H1 (cell line): ENCODE data around the gene FREM1. TPM values are rescaled to one million over a fixed set of nuclear protein-coding genes. Genes with fewer than 3 reads are reported as not detected.

Experiments
- CTCF ChIA-PET: fragments of 300-600 bp; sonication (Branson Sonifier 250); formaldehyde crosslinking; loops from one replicate; lab custom pipeline; 2021; ENCODE audit not compliant: partially characterized antibody; lab: Charles Lee
- POLR2A ChIA-PET: fragments of 300-600 bp; sonication (Branson Sonifier 250); formaldehyde crosslinking; loops from one replicate; lab custom pipeline; 2021; ENCODE audit warnings: inconsistent platforms; ENCODE audit not compliant: partially characterized antibody; lab: Charles Lee
- DNase-seq, 2 experiments: peaks; one replicate each; pipeline versions ENCODE4 v3.0.0 to v3.0.0-alpha.2; 2010 to 2022; ENCODE audit warnings: low spot score in 2 of 2, low read depth in 1 of 2, mixed read lengths in 1 of 2
- FAIRE-seq: peaks from 2 replicates; lab custom pipeline; 2011; peaks lifted over from hg19 to GRCh38; lab: Jason Lieb, UNC
- H2AFZ ChIP-seq: 2 replicates; pipeline ENCODE4 v1.8.1; 2012; ENCODE audit warnings: low read length, inconsistent platforms
- H2AK5ac ChIP-seq: 2 replicates; pipeline ENCODE4 v1.6.1; 2013; ENCODE audit warnings: low read depth, low read length
- H2BK120ac ChIP-seq: replicated peaks from 2 replicates; pipeline ENCODE3; 2013; ENCODE audit warnings: low read depth, low read length, inconsistent platforms
- H2BK12ac ChIP-seq: 2 replicates; pipeline ENCODE4 v1.6.1; 2013; ENCODE audit warnings: low read depth, low read length
- H2BK15ac ChIP-seq: 2 replicates; pipeline ENCODE4 v1.6.1; 2013; ENCODE audit warnings: low read length
- H2BK20ac ChIP-seq: 2 replicates; pipeline ENCODE4 v1.6.1; 2013; ENCODE audit warnings: low read length
- H2BK5ac ChIP-seq: 2 replicates; pipeline ENCODE4 v1.6.1; 2013; ENCODE audit warnings: low read depth, low read length
- H3K14ac ChIP-seq: 2 replicates; pipeline ENCODE4 v1.6.1; 2013; ENCODE audit warnings: inconsistent platforms; ENCODE audit not compliant: insufficient read length
- H3K18ac ChIP-seq: 2 replicates; pipeline ENCODE4 v1.6.1; 2013; ENCODE audit warnings: low read length; ENCODE audit errors: extremely low read depth
- H3K23ac ChIP-seq: 2 replicates; pipeline ENCODE4 v1.6.1; 2013; ENCODE audit warnings: inconsistent platforms; ENCODE audit not compliant: insufficient read length
- H3K23me2 ChIP-seq: 2 replicates; pipeline ENCODE4 v1.6.1; 2013; ENCODE audit warnings: low read depth, low read length
- H3K27ac ChIP-seq: 2 replicates; pipeline ENCODE4 v1.6.1; 2011; ENCODE audit warnings: low read depth, low read length, inconsistent platforms
- H3K27me3 ChIP-seq, 4 experiments: replicated peaks in 1 of 4; 1 replicate in 1 of 4; 2 replicates in 3 of 4; pipeline versions ENCODE4 v1.6.1 to v1.8.1; 2011 to 2013; ENCODE audit warnings: low read length in 3 of 4, mild to moderate bottlenecking in 3 of 4, inconsistent platforms in 2 of 4, mixed read lengths in 2 of 4, moderate library complexity in 1 of 4; ENCODE audit not compliant: control insufficient read depth in 3 of 4, insufficient read depth in 3 of 4; ENCODE audit errors: extremely low read depth in 1 of 4
- H3K36me3 ChIP-seq, 4 experiments: 2 replicates each; pipeline versions ENCODE4 v1.6.1 to v1.8.1; 2011 to 2013; ENCODE audit warnings: mild to moderate bottlenecking in 4 of 4, low read length in 3 of 4, moderate library complexity in 2 of 4, control low read depth in 1 of 4, inconsistent platforms in 1 of 4; ENCODE audit not compliant: insufficient read depth in 4 of 4, control insufficient read depth in 2 of 4
- H3K4ac ChIP-seq: replicated peaks from 2 replicates; pipeline ENCODE3; 2013; ENCODE audit warnings: low read length, low read depth, mixed read lengths, inconsistent platforms; ENCODE audit not compliant: insufficient read length
- H3K4me1 ChIP-seq, 4 experiments: replicated peaks in 1 of 4; 1 replicate in 1 of 4; 2 replicates in 3 of 4; pipeline versions ENCODE4 v1.6.1 to v1.8.1; 2011 to 2013; ENCODE audit warnings: low read length in 3 of 4, inconsistent platforms in 2 of 4, mixed read lengths in 1 of 4; ENCODE audit not compliant: insufficient read depth in 4 of 4, control insufficient read depth in 3 of 4
- H3K4me2 ChIP-seq, 2 experiments: 2 replicates each; pipeline versions ENCODE4 v1.6.1 to v1.8.1; 2011 to 2013; ENCODE audit warnings: low read depth in 2 of 2, low read length in 2 of 2, control low read depth in 1 of 2, inconsistent platforms in 1 of 2, mild to moderate bottlenecking in 1 of 2; ENCODE audit not compliant: insufficient read depth in 1 of 2
- H3K4me3 ChIP-seq, 4 experiments: fragments of 200-600, 300-600 bp in 1 of 4; sonication (generic), shearing (Covaris generic), sonication (Bioruptor Twin) in 1 of 4; 2 replicates each; pipeline versions ENCODE4 v1.5.1 to v1.8.1; 2011 to 2016; ENCODE audit warnings: low read length in 4 of 4, low read depth in 3 of 4, control low read depth in 2 of 4, inconsistent platforms in 2 of 4, mild to moderate bottlenecking in 2 of 4, mixed read lengths in 1 of 4, moderate library complexity in 1 of 4; ENCODE audit not compliant: insufficient read depth in 2 of 4; ENCODE audit errors: extremely low read depth in 1 of 4
- H3K56ac ChIP-seq: replicated peaks from 2 replicates; pipeline ENCODE3; 2013; ENCODE audit warnings: low read depth, mild to moderate bottlenecking, mixed read lengths, low read length, inconsistent platforms; ENCODE audit not compliant: insufficient read length
- H3K79me1 ChIP-seq: 2 replicates; pipeline ENCODE4 v1.6.1; 2013; ENCODE audit warnings: low read depth, low read length, control low read depth
- H3K79me2 ChIP-seq, 2 experiments: 2 replicates each; pipeline versions ENCODE4 v1.6.1 to v1.8.1; 2012 to 2013; ENCODE audit warnings: low read length in 2 of 2, mild to moderate bottlenecking in 2 of 2, inconsistent platforms in 1 of 2; ENCODE audit not compliant: insufficient read depth in 2 of 2, control insufficient read depth in 1 of 2
- H3K9ac ChIP-seq, 4 experiments: replicated peaks in 1 of 4; 1 replicate in 1 of 4; 2 replicates in 3 of 4; pipeline versions ENCODE4 v1.6.1 to v1.8.1; 2011 to 2013; ENCODE audit warnings: low read depth in 3 of 4, low read length in 3 of 4, control low read depth in 2 of 4, mild to moderate bottlenecking in 2 of 4, moderate library complexity in 2 of 4, inconsistent platforms in 1 of 4; ENCODE audit errors: extremely low read depth in 1 of 4
- H3K9me3 ChIP-seq, 2 experiments: 2 replicates each; pipeline versions ENCODE4 v1.6.1 to v1.8.1; 2012 to 2013; ENCODE audit warnings: mild to moderate bottlenecking in 2 of 2, moderate library complexity in 2 of 2, control low read depth in 1 of 2, inconsistent platforms in 1 of 2, low read depth in 1 of 2, low read length in 1 of 2, mixed read lengths in 1 of 2; ENCODE audit not compliant: insufficient read depth in 2 of 2
- H4K20me1 ChIP-seq, 2 experiments: replicated peaks in 1 of 2; 2 replicates each; pipeline versions ENCODE3 to v1.8.1; 2011 to 2013; ENCODE audit warnings: inconsistent platforms in 2 of 2, low read length in 2 of 2, mild to moderate bottlenecking in 1 of 2; ENCODE audit not compliant: insufficient read depth in 2 of 2, control insufficient read depth in 1 of 2
- H4K5ac ChIP-seq: 2 replicates; pipeline ENCODE4 v1.6.1; 2013; ENCODE audit warnings: low read length, low read depth, mixed read lengths, inconsistent platforms; ENCODE audit not compliant: insufficient read length
- H4K8ac ChIP-seq: 2 replicates; pipeline ENCODE4 v1.8.0; 2013; ENCODE audit warnings: mild to moderate bottlenecking, moderate library complexity, low read length, inconsistent platforms; ENCODE audit not compliant: insufficient read depth; ENCODE audit errors: extremely low read depth
- H4K91ac ChIP-seq: replicated peaks from 2 replicates; pipeline ENCODE3; 2013; ENCODE audit warnings: low read length, mixed read lengths, inconsistent platforms; ENCODE audit not compliant: insufficient read length
- BRCA1 ChIP-seq: IDR thresholded peaks from 2 replicates; pipeline ENCODE4 v1.6.1; 2012; ENCODE audit warnings: low read depth, low read length, improper control_type of control experiment
- CEBPB ChIP-seq: IDR thresholded peaks from 2 replicates; pipeline ENCODE4 v1.6.1; 2012; ENCODE audit warnings: low read depth, low read length
- CHD1 ChIP-seq: IDR thresholded peaks from 2 replicates; pipeline ENCODE4 v1.6.1; 2012; ENCODE audit warnings: low read depth, low read length, improper control_type of control experiment
- CTBP2 ChIP-seq: IDR thresholded peaks from 2 replicates; pipeline ENCODE4 v1.7.0; 2011; ENCODE audit warnings: borderline replicate concordance, mild to moderate bottlenecking, moderate library complexity, mixed read lengths, low read length; ENCODE audit not compliant: insufficient read depth, insufficient read length
- FOSL1 ChIP-seq: IDR thresholded peaks from 2 replicates; pipeline ENCODE4 v1.6.1; 2011; ENCODE audit warnings: mild to moderate bottlenecking, low read depth, low read length, moderate library complexity; ENCODE audit not compliant: insufficient read depth
- JUN ChIP-seq: IDR thresholded peaks from 2 replicates; pipeline ENCODE4 v1.6.1; 2011; ENCODE audit warnings: low read depth, mild to moderate bottlenecking, improper control_type of control experiment, low read length
- MAFK ChIP-seq: IDR thresholded peaks from 2 replicates; pipeline ENCODE4 v1.6.1; 2012; ENCODE audit warnings: low read depth, mild to moderate bottlenecking, improper control_type of control experiment, low read length
- POLR2A ChIP-seq, 2 experiments: IDR thresholded peaks; 1 replicate in 1 of 2; 2 replicates in 1 of 2; pipeline ENCODE4 v1.6.1; 2011; ENCODE audit warnings: low read depth in 2 of 2, low read length in 2 of 2, mild to moderate bottlenecking in 2 of 2; ENCODE audit errors: control extremely low read depth in 1 of 2
- RXRA ChIP-seq: IDR thresholded peaks from 2 replicates; pipeline ENCODE4 v1.6.1; 2011; ENCODE audit warnings: low read depth, mild to moderate bottlenecking, low read length, moderate library complexity; ENCODE audit not compliant: insufficient read depth
- SAP30 ChIP-seq: fragments of 300-600 bp; sonication (generic); IDR thresholded peaks from 2 replicates; pipeline ENCODE4 v1.7.1; 2012; ENCODE audit warnings: low read length, moderate library complexity, mild to moderate bottlenecking, inconsistent platforms; ENCODE audit not compliant: insufficient read depth, insufficient replicate concordance
- SIN3A ChIP-seq, 2 experiments: IDR thresholded peaks in 1 of 2; conservative IDR thresholded peaks in 1 of 2; 2 replicates each; pipeline ENCODE4 v1.6.1; 2011 to 2012; ENCODE audit warnings: low read length in 2 of 2, improper control_type of control experiment in 1 of 2, low read depth in 1 of 2, mild to moderate bottlenecking in 1 of 2
- SIX5 ChIP-seq: IDR thresholded peaks from 2 replicates; pipeline ENCODE4 v1.6.1; 2011; ENCODE audit warnings: mild to moderate bottlenecking, low read depth, low read length
- SRF ChIP-seq: IDR thresholded peaks from 2 replicates; pipeline ENCODE4 v1.6.1; 2011; ENCODE audit warnings: mild to moderate bottlenecking, low read depth, low read length, moderate library complexity
- SUZ12 ChIP-seq: fragments of 200-600 bp; sonication (generic); IDR thresholded peaks from 2 replicates; pipeline ENCODE4 v1.6.1; 2012; ENCODE audit warnings: mild to moderate bottlenecking, inconsistent platforms, low read length, moderate library complexity, mixed read lengths
- TEAD4 ChIP-seq: IDR thresholded peaks from 2 replicates; pipeline ENCODE4 v1.6.1; 2012; ENCODE audit warnings: low read depth, low read length, inconsistent platforms, mixed read lengths
- WGBS, 2 experiments: shearing (Covaris generic) in 1 of 2; methylation state at CpG; one replicate each; pipeline versions ENCODE4 v1.1.6 to v1.1.7; 2013 to 2015; ENCODE audit warnings: low lambda C conversion rate in 2 of 2, mixed read lengths in 2 of 2, inconsistent platforms in 1 of 2, low coverage in 1 of 2, missing lambda C conversion rate in 1 of 2; ENCODE audit not compliant: insufficient replicate concordance in 2 of 2, insufficient coverage in 1 of 2, insufficient read length in 1 of 2; ENCODE audit errors: extremely low coverage in 1 of 2, missing lambda C conversion rate in 1 of 2; 5-methylcytosine and 5-hydroxymethylcytosine counted together
- polyA plus RNA-seq, 7 experiments: library from polyadenylated mRNA; depleted of rRNA in 3 of 7; stranded (reverse) in 5 of 7; unstranded in 2 of 7; fragments of >200 nt in 5 of 7; fragments of 200-250 nt in 2 of 7; gene quantifications; 1 replicate in 5 of 7; 2 replicates in 1 of 7; 4 replicates in 1 of 7; pipeline versions ENCODE4 v1.2.1 to v1.2.3, GENCODE V29; 2011 to 2013; ENCODE audit warnings: missing spikeins in 2 of 7, mixed read lengths in 2 of 7
- total RNA-seq: library from RNA; stranded (reverse); fragmentation: NEBNext Ultra II Directional; extraction: Animal tissue kit (Norgen Biotek cat#: 25700); gene quantifications from 2 replicates; pipeline ENCODE4 v1.2.1, GENCODE V29; 2021

The FREM1 gene
- total and polyA plus RNA-seq, 2 of the 8 experiments (the other 6 are each of a cell fraction or from before 2014, with no cell fraction given), result 2.6 to 3.1 TPM

DNA sequence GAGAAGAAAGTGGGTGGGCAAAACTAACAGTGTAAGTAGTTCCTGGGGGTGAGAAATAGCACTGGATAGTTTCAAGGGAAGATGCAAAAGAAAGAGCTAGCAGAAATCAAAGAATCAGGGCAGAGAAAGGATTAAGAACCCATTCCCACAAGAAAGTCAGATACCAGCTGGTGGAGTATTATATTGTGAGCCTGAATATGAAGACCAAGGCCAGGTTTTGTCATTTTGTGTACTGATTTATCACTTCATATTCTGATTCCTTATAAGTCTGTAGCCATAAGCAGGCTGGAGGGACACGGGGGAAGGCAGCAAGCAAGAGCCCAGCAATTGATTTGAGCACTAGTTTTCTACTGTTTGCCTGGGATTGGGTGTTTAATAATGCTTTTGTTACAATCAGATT lies 80.2 kb downstream of the FREM1 start:
- H2AK5ac ChIP-seq, result no peak overlapping the region
- WGBS, 2 experiments, result 85% methylated on average over 1 of the region's 1 CpG; no CpG with 5 or more reads in 1 of the 2 experiments
- TF ChIP-seq MAFK, result no peak
- TF ChIP-seq POLR2A (IDR thresholded peaks at IDR 0.05; ENCODE audit: control extremely low read depth in 1 of 2, low read depth in 2 of 2, low read length in 2 of 2), result no peak
- TF ChIP-seq FOSL1, result no peak
- TF ChIP-seq TEAD4, result no peak
- no peak for TF ChIP-seq SRF
- TF ChIP-seq SIN3A (conservative IDR thresholded peaks at IDR 0.05 in 1 of 2, IDR thresholded peaks at IDR 0.05 in 1 of 2; ENCODE audit: low read depth in 1 of 2, low read length in 2 of 2), result no peak
- TF ChIP-seq CHD1, result no peak
- no peak for TF ChIP-seq SUZ12
- TF ChIP-seq CEBPB, result no peak
- no peak for TF ChIP-seq CTBP2
- TF ChIP-seq BRCA1, result no peak
- TF ChIP-seq RXRA, result no peak
- TF ChIP-seq SAP30, result no peak
- no peak for TF ChIP-seq JUN
- TF ChIP-seq SIX5, result no peak

More for the DNA sequence above, 80.2 kb downstream of the FREM1 start:
- Histone ChIP-seq H2BK20ac (no peak overlapping the region), H3K27me3 (no peaks in the 10 kb centered on the region), H2BK12ac (no peak overlapping the region), H3K9ac (no peak overlapping the region), H4K91ac (no peak overlapping the region), H3K18ac (no peak overlapping the region), H3K79me1 (no peaks in the 10 kb centered on the region), H2BK15ac (no peak overlapping the region), H3K4ac (no peak overlapping the region), H3K9me3 (0 out of 4 replicates have a peak, but pooled peaks cover 0 to 2% of the 10 kb centered on the region in 2 experiments), H4K20me1 (no peaks in the 10 kb centered on the region), H3K4me3 (no peak overlapping the region), H4K8ac (no peak overlapping the region), H3K14ac (no peak overlapping the region), H3K23ac (no peak overlapping the region), H4K5ac (no peak overlapping the region), H2AFZ (no peak overlapping the region), H3K4me1 (no peaks in the 10 kb centered on the region), H3K36me3 (no peaks in the 10 kb centered on the region), H2BK120ac (no peak overlapping the region), H3K4me2 (no peak overlapping the region), H2BK5ac (no peak overlapping the region), H3K56ac (no peak overlapping the region), H3K79me2 (no peaks in the 10 kb centered on the region), H3K23me2 (no peaks in the 10 kb centered on the region), H3K27ac (no peak overlapping the region)
- no peak for FAIRE-seq
- POLR2A ChIA-PET, result no interaction called here
- no peak for DNase-seq
- CTCF ChIA-PET, result interaction anchor here (0.6 kb wide), 2 partner anchors 1032 to 1142 kb away, joined by 3 read pairs; no protein-coding TSS in a partner anchor
